Activated CD4-positive, alpha-beta T cell treated with anti-CD3 and anti-CD28 coated beads, Interleukin-2, amount 50 U/mL, for 1 hour (primary cell): ENCODE data around the gene CALCOCO1.

Source experiments
- DNase-seq: peaks from one replicate; pipeline ENCODE4 v3.0.0-alpha.2; 2020

CALCOCO1 gene

DNA sequence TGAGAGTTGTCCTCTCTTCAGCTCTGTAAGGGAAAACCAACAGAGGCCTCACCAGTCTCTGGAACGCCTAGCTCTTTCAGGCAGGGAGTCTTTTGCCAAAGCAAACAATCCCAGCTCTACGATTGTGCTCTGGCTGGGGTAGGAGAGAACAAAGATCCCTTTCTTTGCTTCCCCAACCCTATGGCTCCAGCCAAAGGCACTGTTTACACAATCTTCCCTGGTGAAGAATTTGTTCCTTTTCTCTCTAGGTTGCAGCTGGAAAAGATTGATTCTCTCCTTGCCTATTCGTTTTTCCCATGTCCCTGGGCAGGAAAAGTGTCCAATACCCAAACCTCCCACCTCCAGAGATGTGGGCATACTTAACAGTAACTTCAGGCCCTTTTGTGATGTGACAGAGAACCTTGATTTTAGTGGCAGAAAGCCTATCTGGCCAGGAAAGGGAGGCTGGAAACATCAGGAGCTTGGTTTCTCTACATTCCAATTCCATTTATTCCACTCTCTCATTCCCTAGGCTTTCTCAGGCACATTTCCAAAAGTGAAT lies 68.2 kb downstream of the CALCOCO1 start:
- DNase-seq = no peak
